Mucosa of gallbladder (tissue), 1 donor: ENCODE results near the gene LGMN. TPM values are rescaled to one million over a fixed set of nuclear protein-coding genes. Genes with fewer than 3 reads are reported as not detected.

Experiments used
- DNase-seq: peaks from one replicate; pipeline ENCODE4 v3.0.0-alpha.2; 2020; ENCODE audit warnings: low spot score
- total RNA-seq: library from RNA; stranded (reverse); gene quantifications from one replicate; pipeline ENCODE4 v1.2.1, GENCODE V29; 2021
- donor health status: DM: no; HTN: no; CAD: no.

The LGMN gene
- total RNA-seq, 1 donor from 2014 or later: 158 TPM

DNA sequence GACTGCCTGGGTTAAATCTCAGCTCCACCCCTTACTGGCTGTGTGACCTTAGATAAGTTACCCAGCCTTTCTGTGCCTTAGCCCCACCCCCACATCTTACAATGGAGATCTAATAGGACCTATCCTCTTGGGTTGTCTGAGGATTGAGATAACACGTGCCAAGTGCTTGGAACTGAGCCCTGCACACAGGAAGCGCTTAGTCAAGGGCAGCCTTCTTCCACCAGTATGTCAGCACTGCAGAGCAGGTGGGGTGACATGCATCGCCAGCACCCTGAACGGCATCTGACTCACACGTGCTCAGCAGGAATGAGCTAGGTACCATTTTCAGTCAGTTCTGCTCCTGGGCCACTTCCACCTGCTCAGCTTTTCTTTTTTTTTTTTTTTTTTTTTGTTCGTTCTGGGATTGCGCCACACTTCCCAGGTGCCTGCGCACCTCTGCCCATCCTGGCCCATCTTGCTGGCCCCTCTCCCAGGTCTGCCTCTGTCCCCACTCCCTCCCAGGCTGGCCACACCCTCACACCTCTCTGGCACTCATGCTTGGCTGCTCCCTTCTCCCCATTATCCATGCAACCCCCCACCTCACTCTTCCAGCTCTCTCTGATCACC is 19.6 kb downstream of the LGMN start:
- DNase-seq: peak; percentile 73

DNA sequence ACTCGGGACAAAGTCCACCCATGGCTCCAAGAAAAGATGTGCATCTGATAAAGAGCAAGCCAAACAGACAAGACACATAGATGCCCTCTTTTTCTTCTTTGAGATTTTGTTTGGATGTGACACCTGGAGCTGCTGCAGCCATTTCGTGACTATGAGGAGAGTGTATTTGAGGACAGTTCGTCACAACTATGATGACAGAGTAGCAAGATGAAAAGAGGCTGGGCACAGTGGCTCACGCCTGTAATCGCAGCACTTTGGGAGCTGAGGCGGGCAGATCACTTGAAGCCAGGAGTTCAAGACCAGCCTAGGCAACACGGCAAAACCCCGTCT is 21.5 kb downstream of the LGMN start:
- no peak for DNase-seq

DNA sequence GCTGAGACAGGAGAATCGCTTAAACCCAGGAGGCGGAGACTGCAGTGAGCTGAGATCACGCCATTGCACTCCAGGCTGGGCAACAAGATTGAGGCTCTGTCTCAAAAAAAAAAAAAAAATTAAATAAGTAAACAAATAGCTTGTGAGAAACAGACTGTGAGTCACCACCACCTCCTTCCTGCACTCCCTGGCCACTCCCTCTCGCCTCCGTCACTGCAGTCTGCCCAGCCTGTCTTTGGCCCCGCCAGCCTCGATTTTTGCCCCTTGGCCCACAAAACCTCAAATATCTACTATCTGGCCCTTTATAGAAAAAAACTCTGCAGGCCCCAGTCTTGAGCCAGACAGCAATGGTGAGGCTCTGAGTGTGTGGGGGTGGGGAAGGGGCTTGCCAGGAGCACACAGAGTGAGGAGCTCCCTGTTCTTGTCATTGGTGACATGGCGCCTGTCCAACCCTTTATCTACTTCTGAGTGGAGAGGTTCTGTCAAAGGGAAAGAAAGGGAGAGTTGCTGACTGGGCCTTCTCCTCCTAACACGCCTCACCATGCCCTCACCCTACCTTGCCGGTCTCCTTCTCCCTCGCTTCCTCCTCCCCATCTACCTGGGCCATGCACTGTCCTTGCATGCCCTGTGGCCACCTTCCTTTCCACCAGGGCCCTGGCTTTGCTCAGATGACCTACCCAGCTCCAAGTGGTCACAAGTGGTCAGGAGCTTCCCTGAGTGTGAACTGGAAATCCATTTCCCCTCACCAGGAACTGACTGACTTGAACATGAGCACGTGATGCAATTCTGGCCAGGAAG is 22.1 kb downstream of the LGMN start:
- DNase-seq: peak; percentile 85

DNA sequence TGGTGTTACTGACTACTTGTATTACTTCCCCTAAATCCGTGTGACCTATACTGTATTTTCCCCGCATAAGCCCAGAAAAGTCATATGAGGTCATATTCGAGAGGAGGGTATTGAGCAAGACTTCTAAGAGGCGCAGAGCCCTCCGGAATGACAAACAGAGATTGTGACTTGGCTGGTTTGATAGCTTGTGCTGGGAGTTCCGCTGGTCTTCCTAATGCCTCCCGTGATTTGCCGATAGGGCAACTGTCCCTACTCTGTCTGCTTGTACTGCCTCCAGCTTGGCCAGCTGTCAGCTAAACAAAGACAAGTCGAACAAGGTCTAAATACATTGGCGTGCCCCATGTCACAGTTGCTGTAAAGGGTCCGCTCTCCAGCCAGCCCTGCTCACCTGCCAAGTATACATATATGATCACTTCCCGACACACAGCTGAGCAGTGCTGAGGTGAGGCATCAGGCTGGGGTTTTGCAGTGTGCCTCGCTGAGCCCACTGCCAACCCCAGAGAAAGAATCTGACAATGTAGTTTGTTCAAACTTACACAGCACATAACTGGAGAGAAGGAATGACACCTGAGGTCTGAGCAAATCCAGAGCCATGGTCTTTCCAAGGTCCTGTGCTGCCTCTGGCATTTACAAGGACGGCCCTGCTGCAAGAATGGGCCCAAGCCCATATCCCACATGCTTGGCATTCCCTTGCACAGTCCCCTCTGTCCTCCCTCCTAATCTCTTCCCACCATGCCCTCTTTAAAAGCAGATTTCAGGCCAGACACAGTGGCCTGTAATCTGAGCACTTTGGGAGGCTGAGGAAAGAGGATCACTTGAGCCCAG is 23.7 kb downstream of the LGMN start:
- DNase-seq: peak; percentile 44

DNA sequence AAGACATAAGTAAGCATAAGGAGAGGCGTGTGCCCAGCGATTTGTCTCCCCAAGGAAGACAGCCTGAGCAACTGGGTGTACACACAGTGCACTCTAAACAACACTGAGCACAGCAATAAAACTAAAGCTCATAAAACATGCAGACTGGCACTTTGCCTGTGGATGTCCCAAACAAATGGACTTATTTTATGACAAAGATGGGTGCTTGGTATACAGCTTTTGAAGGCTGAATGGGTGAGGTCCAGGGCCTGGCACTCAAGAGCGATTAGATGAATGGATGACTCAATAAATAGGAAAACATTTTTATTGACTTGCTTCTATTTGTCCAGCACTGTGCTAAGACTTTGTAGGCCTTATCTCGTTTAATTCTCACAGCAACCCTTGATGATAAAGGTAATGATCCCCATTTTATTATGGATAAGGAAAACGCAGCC is 28.5 kb downstream of the LGMN start:
- DNase-seq: peak; percentile 23

DNA sequence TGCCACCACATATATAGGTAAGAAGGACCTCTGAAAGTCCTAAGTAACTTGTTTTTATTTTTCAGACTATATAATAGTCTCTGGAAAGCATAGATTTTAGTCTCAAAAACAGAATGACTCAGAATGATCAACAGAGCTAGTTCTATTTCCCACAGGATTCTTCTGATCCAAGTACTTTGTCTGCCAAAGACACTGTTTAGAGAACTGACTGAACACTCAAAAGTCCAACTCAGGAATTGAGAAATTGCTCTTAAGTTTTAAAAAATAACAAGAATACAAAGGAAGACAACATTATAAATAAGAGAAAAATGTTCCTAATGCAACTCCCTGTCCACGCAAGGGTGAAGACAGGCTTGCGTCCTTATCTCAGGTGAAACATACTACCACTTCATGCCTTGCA is 29.0 kb downstream of the LGMN start:
- no peak for DNase-seq

DNA sequence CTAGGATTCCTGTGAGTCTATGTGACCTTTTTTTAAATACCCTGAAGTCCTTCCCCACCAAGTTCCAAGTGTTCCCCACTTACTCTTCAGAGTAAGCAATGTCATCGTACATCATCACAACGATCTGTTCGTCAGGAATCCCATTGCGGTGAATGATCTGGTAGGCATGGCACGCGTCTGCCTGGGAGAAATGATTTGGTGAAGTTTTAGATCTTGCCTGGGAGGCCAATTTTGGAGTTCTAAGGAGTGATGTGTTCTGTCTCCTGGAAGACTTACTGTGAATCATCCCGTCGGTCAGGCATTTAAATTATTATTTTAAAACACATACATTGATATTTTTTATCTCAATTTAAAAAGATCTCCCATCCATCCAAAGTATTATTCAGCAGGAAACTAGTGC is 29.8 kb downstream of the LGMN start:
- DNase-seq: no peak

DNA sequence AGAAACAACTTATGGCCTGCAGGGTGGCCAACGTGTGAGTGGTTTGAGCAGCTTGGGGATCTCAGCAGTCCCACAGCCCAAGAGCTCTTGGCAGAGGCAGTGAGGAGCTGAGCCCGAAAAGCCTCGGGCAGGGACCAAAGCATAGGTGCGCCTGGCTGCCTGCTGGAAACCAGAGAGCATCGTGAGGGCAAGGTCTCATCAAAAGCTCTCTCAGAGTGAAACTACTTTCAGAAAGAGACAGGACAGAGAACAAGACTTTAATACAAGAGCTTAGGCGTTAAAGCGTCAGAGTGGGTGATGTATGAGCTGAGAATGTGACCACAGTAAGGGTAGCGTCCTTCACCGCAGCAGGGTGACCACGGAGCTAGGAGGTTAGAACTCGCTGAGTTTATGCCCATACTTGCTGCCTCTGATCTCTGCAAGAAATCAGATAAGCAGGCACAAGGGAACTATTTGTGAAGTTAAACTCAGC is 30.8 kb downstream of the LGMN start:
- no peak for DNase-seq

DNA sequence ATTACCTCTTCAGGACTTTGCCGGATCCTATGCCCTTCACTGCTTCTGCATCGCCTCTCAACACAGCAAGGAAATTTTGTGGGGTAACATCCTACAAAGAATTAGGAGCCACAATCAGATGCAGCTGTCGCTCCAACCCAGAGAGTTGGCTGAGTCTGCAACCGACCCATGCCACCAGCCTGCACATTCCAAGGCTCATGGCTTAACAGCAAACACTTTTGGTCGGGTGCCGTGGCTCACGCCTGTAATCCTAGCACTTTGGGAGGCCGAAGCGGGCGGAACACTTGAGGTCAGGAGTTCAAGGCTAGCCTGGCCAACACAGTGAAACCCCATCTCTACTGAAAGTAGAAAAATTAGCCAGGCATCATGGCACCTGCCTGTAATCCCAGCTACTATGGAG is 32.3 kb downstream of the LGMN start:
- DNase-seq: no peak

DNA sequence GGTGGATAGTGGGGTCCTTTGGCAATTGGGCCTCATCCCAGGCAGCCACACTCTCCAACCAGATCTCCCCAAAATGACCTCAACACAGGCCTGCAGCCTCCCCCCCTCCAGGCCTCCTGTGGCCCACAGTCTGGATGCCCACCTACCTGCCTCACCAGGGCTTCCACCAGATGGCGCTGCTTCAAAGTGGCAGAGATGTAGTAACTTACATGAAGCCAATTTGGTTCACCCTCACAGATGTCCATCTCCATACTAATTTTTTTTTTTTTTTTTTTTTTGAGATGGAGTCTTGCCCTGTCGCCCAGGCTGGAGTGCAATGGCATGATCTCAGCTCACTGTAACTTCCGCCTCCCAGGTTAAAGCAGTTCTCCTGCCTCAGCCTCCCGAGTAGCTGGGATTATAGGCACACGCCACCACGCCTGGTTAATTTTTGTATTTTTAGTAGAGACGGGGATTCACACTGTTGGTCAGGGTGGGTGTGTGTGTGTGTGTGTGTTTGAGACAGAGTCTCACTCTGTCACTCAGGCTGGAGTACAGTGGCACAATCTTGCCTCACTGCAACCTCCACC is 33.6 kb downstream of the LGMN start:
- peak; percentile 75 for DNase-seq

DNA sequence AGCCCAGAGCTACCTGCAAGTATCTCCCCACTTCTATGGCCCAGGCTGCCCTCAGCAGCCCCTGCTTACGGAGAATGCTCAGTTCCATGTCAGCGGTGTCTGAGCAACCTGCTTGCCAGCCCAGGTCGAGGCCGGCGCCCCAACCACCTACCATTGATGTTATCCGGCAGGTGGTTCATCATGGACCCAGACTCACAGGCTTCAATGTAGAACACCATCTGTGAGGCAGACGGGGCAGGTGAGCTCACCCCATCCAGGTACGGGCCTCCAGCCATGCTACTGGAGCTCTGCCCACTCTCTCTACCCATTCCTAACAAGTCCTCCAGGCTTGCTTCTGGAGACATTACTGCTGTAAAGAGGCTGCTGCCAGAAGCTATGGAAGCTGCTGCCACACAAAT is 35.8 kb downstream of the LGMN start:
- DNase-seq: no peak

DNA sequence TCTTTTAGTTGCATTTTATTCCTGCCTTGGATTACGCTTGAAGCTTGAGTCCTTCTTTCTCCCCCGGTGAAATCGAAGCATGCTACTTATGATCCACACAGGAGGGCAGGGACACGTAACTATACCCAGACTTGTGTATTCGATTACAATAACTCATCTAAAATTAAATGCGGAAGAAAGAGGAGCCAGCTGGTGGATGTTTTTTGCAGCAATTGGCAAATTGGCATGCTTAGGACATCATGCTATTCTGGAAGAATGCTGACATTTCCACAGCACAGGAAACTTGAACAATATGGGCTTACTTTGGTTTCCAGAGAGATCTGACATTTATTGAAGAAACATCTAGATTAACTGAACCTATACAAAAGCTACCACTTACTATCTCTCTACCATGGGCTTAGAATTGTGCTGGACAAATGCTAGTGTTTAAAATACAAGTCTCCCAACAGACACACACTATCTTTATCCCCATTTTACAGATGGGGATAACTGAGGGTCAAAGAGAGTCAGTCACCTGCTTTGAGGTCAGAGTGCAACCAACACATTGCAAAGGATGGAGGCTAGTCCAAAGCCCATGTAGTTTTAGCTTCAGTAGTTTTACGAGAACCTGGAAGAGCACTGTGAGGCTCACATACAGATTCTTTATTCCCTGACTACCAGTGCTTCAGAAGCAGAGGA is 36.3 kb downstream of the LGMN start:
- DNase-seq: no peak

DNA sequence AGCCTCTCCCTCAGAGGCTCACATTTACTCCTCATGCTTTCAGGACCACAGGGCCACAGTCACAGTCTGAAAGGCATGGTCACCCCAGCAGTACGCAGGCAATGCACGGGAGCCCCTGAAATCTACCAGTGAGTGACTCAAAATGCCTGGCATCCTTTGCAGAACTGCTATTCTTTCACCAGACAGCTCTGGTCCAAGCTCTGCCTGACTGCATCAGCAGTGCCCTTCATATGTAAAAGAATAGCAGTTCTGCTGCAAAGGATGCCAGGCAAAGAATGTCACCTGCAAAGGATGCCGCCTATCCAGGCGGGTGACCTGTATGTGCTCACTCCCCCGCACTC is 38.5 kb downstream of the LGMN start:
- DNase-seq: no peak

DNA sequence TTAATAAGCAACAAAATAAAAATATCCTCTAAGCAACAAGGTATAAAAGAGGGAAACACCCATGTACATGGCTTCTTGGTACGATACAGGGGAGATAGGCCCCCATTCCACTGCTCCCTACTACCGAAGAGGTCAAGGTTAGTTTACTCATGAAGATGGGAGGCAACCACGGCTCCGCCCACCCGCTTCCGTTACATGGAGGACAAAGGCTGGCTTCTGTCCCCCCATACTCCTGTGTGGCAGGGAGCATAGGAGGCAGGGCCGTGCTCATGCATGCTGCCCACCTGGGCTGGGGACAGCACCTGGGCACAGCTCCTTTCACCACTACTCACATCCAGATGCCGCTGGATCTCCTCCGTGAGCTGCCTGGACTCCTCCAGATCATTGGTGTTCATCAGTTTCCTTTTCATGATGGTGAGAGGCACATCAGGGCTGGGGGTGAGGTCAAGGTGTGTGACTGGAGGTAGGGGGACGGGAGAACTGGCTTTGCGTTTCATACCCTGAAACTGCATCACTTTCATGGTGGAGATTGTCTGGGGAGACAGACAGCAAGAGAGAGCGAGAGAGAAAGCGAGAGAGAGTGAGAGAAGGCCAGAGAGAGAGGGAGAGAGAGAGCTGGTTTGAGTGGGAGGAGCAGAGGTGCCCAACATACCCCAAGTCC is 39.0 kb downstream of the LGMN start:
- DNase-seq: no peak

DNA sequence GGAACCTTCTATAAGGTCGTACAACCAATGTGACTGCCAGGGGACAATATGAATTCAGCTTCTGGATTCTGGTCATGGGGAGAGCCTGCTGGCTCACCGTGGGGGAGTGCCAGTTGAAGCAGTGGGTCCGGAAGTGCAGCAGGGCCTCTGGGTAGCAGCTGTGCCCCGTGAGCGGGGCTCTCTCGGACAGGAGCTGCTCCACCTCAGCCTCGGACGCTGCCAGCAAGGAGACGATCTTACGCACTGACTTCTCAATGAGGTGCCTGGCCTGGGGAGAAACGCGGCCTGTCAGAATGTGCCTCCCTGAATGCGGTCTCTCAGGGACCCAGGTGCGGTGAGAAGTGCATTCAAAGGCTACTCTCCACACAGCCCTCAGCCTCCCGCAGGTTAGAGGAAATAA is 42.0 kb downstream of the LGMN start:
- DNase-seq: no peak

DNA sequence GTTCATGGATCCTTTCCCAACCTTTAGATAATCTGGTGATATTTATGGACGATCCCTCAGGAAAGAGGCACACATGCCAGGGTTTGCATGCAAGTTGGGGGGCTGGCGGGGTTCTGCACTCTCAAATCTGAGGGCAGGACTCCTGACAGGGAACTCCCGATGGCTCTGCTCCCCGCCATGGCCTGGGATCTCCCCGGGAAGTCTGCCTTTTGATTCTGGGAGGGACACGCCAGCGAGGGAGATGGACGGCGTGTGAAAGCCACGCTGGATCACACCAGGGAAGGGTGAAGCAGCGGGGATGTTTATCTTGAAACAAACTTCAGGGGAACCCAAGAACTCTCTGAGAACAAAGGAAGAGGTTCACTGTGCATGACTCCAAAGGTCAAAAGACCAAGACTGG is 43.6 kb downstream of the LGMN start:
- no peak for DNase-seq

DNA sequence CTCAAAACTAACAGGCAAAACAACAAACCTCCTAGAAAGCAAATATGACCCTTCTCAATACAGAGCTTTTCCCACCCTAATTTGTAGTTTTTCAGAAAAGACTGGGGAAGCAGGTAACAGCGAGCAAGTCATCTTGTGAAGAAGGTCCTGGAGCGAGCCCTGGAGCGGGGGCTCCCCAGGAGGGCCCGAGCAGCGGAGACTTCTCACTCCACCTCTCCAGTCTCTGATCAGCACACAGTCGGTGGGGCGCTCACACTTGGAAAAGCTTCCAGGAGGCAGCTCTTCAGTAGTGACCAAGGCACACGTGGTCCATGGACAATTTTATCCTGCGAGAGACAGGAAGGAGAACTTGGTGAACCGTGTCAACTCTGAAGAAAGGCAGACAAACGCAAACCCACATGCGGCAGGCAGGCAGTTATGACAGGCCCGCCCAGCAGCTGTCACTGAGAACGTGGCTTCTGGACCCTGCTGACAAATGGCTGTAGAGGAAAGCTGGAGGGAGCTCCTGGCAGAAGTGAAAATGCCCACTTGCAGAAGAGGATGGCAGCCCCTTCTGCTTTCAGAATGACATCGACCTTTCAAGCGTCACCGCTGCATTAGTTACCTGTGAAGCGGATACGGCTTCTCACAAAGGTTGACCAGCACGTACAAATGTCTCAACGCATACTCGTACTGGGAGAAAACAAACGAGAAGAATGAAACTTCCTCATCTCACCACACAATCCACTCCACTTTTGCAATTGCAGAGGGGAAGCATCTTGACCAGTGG is 44.2 kb downstream of the LGMN start:
- DNase-seq: no peak

DNA sequence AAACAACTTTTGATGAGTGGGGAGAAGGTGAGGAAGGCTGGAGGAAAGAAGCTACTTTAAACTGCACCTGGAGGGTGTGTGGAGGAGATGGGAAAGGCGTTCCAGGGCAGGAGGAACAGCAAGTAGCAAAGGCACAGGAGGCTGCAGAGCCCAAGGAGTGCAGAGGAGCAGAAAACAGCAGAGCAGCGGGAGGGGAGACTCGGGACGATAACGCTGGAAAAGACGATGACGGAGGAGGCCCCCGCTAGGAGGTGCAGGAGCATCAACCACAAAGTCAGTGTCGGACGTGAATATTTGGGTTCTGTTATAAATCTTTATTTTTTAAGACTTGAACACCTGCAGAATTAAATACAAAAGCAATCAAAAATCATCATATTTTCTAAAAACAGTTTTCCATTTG is 44.9 kb downstream of the LGMN start:
- no peak for DNase-seq

DNA sequence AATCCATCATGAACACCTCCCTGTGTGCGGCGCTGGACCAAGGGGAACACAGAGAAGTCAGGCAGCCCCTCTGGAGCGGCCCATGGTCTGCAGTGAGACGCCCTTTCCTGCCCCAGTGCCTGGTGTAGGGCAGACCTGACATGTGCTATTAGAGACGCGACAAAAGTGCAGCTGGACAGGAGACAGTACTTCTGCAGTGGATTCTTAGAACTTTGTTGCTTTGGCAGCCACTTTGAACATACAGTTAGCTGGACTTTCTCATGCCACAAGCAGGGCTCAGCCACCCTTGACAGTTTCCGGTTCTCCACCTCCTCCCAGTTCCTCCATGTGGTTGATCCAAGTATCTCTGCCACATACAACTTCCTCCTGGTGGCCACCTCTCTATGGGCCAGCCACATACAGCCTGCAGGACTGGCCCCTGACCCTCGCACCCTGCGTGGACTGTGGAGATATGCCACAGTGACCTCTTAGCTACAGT is 45.9 kb downstream of the LGMN start:
- no peak for DNase-seq

DNA sequence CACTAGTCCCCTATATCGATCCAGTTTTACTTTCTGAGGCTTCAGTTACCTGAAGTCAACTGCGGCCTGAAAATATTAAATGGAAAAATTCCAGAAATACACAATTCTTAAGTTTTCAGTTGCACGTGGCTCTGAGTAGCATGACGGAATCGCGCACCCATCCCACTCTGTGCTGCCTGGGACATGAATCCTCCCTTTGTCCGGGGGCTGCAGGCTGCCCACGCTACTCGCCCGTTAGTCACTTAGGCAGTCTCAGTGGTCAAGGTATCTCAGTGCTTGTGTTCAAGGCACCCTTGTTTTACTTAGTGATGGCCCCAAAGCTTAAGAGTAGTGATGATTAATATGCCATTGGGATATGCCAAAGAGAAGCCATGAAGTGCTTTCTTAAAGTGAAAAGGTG is 46.6 kb downstream of the LGMN start:
- no peak for DNase-seq

DNA sequence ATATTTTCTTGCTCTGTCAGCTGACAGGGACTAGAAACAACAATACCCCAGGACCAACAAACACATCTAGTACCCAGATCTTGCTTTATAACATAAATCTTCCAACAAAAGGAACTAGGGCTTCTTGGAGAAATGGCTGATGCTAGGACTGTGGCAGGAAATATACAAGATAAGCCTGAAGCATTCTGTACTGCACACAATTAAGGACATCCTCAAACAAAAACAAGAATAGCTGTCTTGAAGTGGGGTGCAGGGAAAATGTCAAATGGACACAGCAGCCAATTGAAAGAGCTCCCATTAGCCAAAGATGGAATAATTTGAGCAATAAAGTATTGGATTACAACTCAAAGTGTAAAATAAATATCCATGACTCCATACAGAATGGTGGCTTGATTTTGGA is 50.0 kb downstream of the LGMN start:
- no peak for DNase-seq
